HG03469 (cell line): ENCODE results near the gene SH3GL3.

Source experiments
- ATAC-seq: cut with Tn5 transposase; IDR thresholded peaks from one replicate; pipeline ENCODE4 v1.9.1; 2021; ENCODE audit warnings: mild to moderate bottlenecking, moderate library complexity, moderate number of reproducible peaks; ENCODE audit not compliant: unreplicated experiment

Gene SH3GL3

DNA sequence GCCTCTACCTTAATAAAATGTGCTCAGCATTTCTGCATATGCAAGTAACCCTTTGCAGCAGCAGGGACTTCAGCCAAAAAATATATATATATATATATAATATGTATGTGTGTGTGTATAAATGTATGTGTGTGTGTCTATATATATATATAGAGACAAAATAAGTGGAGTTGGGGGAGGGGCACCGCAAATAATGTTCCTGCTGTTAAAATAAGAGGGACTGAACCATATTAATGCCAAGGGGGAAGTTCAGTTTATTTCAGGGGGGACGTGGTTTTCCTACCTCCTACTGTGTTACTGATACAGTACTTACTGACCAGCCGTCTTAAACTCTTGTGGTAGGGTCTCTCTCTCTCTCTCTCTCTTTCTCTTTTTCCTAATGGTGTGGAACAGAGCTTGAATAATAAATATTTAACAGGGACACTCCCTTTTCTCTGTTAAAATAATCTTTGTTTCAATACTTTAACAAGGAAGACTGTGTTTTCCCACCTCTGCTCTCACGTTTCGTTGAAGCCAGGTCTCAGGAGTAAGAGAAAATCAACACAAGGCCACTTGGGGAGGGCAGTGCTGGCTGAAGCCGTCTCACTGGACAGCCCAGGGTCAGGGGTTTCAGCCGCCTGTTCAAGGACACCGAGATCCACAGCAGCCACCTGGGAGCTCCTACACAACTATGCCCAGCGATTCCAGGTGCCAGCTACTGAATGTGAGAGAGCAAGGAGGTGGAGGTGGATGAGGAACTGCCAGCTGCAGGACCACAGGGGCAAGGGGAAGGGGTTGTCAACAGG lies 164.0 kb downstream of the SH3GL3 start:
- ATAC-seq: no peak

DNA sequence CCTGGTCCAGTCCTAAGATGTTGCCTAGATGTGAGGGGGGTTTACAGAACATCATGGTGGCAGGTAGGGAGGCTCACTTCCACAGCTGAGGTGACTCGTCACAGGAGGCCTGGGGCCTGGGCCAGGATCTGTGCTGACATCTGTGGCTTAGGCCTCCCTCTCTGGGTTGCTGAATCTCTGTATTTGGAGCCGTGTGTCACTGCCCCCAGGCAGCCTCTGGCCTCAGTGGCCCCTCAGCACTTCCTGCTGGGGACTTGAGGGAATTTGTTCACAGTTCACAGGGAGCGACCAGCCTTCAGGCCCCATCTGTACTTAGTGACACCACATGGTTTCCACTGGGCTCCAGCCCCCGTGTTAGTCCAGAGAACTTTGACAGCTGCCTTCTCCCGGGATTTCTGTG lies 165.1 kb downstream of the SH3GL3 start:
- no peak for ATAC-seq

DNA sequence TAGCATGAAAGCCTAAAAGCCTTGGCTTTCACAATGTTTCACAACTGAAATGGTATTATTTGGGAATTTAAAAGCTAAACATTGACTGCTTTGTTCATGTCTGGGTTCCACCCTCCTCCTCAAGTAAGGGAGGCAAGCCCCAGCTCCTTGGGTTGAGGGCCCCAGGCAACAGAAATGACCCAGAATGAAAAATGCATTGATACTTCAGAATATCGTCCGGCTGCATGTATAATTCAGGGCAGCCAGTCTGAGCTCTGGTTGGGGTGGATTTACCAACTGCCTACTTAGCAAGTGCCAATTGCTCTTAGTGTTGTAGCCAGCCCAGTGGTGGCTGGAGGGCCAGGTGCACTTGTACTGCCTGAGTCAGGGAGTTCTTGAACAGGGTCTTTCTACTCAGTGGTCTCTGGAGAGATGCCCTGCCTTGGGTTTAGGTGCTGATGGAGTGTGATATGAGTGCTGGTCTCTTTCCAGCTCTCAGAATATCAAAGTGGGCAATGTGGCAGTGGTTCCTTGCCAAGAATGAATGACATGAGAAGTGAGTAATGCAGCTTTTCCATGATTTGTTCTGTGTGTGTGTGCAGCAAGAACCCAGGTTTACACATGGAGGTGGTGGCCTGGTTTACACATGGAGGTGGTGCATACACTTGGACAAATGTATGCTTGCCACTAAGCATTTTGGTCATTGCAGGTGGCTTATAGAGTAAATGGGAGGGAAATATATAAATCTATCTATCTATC lies 165.9 kb downstream of the SH3GL3 start:
- no peak for ATAC-seq

DNA sequence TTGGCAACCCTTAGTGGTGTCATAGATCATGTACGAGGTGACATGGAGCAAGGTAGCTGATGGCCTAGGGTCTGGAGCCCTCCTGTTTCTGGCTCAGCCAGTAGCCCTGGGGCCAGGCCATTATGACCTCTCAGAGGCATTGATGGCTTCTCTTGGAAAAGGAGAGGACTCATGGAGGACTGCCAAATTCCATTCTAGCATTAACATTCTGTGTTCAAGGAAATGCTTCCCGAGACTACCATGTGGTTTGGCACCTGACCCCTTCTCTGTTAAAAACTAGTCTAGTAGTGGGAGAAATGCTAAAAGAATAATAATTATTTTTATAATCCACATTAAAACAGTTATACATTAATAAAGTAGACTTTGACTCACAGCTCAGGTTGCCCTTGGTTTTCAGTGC lies 166.6 kb downstream of the SH3GL3 start:
- no peak for ATAC-seq

DNA sequence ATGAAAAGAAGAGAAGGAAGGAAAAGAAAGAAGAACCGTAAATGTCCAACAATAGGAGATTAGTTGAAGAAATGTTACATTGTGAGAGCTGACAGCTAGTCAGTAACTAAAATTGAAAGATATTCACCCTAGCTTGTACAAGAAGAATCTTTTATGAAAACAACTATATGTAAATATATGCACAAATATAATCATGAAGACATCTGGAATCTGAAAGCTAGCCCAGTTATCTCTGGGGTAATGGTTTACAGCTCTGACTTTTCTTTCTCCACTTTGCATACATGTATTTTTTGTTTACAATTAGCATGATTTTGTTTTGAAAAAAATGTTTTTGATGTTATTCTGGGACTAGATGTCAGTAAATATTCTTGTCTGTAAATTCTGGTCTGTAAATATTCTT lies 169.7 kb downstream of the SH3GL3 start:
- ATAC-seq: no peak

DNA sequence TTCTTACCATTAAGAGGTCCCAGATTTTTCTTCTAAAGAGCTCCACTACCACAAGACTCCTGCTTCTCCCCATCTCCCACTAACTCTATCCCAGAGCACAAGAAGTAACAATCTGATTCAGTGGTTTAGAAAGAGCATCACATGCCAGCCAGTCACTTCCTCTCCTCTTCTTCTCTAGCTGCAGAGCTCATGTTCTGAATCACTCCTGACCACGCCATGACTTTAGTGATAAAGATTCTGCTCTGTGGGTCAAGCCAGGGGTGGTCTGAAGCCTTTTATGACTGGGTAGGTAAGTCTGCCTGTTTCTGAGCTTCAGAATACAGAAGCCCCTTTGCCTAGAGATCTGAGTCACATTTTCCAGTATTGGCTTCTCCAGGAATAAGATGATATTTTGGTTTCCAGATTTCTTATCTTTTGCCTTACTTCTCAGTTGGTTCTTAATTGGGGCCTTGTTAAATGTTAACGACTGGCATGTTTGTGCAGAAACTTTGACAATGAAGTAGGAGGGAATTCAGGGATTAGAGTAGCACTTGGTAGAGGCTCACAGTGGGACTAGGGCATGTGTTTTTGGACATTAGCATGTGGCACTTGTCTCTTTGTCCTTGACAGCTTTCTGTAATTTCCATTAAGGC lies 179.1 kb downstream of the SH3GL3 start:
- no peak for ATAC-seq

DNA sequence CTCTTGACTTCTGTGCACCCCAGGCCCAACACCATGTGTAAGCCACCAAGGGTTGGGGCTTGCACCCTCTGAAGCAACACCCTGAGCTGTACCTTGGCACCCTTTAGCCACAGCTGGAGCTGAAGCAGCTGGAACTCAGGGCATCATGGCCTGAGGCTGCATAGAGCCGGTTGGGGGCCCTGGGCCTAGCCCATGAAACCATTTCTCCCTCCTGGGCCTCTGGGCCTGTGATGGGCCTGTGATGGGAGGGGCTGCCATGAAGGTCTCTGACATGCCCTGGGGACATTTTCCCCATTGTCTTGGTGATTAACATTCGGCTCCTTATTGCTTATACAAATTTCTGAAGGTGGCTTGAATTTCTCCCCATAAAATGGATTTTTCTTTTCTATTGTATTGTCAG lies 184.4 kb downstream of the SH3GL3 start:
- ATAC-seq: no peak

DNA sequence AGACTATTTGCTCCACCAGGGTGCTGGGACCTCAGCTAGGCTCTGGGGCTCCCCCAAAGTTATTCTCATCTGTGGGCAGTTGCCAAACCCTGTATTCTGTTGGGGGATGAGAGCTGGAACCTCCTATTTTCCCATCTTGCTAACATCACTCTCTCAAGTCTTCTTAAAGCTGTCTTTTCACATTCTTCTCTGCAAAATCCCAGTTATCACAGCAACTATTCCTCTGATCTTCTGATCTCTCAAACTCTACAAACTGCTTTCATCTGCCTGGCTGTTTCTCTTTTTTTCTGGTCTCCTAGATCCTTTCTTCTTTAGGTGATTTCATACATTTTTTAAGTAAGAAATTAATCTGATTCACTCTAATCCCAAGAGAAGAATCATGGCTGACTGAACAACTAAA lies 196.1 kb downstream of the SH3GL3 start:
- no peak for ATAC-seq

DNA sequence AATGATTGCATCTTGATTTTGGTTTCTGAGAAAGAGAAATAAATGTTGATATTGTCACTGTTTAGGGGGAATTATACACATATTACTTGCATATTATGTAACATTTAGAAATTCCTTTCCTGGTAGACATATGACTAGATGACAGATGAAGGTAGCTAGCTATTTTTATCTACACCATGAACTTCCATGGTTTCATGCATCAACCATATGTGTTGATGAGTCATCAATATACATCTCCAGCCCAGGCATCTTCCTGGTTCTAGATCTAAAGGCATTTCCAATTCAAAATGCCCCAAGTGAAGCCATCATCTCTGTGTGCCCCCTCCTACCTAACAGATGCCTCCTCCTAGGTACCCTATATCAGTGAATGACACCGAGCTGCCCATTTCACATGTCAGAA lies 197.3 kb downstream of the SH3GL3 start:
- no peak for ATAC-seq

DNA sequence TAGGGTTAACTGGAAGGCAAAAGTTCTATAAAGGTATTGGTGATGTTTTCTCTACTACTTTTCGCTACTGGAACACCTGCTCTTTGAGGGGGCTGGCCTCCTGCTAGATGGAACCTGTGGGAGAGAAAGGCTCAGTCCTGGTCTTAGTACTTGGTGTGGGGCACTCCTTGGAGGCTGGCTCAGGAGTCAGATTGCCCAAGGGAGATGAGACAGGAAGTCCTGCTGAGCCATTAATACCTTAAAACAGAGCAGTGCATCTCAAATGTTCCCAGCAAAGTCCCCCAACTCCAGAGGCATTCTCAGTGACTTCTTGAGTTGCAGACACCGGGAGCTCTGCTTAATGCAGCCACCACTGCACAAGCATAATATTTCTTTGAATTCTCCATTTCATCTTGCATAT lies 203.7 kb downstream of the SH3GL3 start:
- no peak for ATAC-seq

DNA sequence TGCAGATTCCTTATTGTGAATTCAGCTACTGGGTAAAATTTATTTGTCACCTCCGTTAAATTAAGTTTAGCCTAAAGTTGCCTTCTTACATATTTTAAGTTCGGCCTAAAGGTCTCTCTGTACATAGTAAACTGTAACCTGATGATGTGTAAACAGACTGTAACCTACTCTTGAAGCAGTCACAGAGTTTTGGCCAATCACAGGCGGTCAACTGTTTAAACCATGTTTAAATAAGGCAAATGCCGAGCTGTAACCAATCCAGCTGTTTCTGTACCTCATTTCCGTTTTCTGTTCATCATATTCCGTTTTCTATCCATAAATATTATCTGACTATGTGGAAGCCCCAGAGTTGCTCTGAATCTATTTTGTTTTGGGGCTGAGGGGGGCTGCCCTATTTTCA lies 204.4 kb downstream of the SH3GL3 start:
- ATAC-seq: no peak

DNA sequence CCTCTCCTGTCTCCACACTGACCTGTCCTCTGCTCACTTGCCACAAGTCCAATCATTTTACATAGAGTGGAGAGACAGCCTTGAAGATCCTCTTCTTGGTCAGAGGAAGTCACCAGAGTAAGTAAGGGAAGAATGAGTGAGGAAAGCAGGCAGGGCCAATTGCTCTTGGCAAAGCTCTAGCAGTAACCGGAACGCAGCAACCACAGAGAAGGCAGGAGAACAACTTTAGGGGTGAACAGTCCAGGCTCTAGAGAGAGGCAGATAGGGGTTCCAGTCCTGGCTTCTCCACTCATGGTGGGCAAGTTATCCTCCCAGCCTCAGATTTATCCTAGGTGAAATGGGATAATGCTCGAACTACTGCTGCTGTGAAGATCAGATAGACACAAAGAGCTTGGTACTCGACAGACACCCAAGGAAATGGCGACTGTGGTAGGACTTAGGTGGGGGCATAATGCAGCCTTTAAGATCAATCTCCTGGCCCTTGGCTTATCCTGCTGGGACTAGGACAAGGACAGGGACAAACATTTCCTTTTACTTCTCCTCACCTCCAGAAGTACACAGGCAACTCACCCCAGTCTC lies 205.6 kb downstream of the SH3GL3 start:
- no peak for ATAC-seq

DNA sequence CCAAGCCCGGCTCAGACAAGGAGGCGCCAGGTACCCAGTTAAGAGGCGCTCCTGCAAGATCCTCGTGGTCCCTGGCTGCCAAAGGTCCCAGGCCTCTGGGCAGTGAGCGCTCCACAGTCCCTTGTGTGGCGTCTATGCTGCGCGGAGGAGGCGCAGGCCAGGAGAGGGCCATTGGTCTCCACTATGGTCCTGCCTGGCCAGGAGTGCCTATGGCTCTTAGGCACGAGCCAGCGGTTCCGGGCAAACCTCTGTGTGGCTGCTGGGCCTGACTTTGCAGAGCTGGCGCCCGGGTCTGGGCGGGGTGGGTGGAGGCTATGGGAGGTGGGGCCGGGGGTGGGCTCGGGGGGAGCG lies 206.1 kb downstream of the SH3GL3 start:
- ATAC-seq: no peak

DNA sequence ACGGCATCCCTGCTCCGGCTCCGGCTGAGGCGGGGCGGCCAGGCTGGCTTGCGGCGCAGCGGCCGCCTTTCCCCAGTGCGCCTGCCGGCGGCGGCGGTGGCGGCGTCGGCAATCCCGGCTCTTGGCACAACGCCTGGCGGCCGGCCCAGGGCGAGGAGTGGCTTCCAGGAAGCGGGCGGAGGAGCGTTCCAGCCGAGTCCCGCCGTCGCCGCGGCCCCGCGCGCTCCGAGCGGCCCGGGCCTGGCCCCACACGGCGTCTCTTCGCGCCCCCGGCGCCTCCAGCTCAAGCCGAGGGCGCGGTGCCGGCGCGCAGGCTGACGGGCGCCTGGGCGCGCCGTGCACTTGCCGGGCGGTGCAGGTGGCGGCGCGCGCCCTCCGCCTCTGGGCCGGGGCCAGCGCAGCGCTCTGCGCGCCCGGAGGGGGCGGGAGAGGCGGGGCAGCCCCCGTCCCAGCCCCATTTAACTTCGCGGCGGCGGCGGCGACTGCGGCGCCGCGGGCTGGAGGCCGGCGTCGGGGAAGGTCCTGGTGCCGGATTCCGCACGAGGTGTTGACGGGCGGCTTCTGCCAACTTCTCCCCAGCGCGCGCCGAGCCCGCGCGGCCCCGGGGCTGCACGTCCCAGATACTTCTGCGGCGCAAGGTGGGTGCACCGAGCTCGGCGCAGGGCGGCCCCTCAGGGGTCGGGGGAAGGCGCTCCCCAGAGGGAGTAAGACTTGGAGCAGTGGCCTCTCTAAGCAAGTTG lies 206.7 kb downstream of the SH3GL3 start, which contains the start of gene ADAMTSL3:
Gene ADAMTSL3 (plus strand): TSS at position 485 of the 740 bp plus-strand sequence. CDS start 1,639 bp downstream, outside the sequence.
- no peak for ATAC-seq

DNA sequence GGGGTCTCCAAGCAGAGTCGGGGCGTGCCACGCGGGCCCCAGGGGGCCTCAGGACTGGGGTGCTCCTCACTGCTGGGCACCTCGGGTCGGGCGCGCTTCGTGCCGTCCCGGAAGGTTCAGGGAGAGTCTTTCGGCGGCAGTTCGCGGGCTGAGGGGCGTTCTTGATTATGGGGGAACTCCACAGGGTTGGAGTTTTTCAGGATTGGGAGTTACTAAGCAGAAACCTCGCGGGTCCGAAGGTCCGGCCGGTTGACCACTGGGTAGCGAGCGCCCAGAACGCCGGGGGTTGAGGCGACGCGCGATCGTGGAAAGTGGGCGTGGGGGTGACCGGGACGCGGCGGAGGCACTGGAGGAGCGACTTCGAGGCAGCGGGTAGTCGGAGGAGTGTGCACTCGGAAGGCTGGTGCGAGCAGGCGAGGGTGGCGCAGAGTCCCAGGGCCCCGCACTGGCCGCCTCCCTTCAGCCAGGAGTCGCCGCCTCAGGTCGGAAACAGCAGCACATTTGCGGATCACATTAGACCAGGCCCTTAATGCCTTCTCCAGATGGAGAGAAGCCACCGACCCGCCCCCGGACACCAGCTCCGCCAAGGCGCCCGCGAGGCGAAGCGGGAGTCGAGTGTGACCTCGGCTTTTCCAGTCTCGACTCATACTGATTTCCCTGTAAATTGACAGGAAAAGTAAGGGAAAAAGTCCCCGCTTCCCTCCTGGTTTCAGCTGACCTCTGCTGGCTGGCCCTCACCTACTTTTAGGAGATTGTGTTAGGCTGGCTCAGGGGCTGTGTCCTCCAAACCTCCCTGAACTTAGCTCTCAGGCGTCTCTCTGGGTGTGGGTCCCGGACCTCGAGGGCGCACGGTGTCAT lies 207.5 kb downstream of the SH3GL3 start:
- ATAC-seq: no peak

DNA sequence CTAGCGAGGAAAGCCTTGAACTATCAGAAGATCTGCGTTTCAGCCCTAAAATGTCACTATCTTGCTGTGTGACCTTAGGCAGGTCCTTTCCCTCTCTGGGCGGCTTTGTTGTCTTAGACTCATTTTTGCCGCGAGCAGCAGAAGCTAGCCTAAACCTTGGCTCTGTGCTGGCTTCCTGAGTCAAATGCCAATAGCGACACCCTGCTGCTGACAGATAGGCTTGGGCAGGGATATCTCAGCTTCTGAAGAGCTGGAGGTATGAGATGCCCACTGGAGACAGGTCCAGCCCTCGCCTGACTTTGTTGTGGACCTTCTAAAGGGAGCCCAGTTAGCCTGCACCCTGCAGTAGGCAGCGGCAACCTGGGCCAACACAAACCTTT lies 208.1 kb downstream of the SH3GL3 start:
- ATAC-seq: no peak

DNA sequence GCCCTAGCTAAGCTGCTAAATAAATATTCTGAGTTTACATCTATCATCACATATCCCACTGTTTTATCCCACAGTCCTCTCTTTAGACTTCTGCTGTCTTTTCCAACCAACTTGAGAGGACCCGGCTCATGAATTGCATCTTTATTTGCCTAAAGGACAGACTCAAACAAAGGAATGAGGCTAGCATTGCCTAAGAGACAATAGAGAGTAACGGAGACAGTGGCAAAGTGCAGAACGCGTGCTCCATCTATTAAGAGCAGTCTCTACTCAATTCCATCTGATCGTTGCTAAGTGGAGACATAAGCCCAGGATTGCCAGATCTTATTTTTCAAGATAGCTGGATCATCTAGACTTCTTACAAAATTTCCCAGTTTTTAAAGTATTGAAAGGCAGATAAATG lies 209.1 kb downstream of the SH3GL3 start:
- no peak for ATAC-seq

DNA sequence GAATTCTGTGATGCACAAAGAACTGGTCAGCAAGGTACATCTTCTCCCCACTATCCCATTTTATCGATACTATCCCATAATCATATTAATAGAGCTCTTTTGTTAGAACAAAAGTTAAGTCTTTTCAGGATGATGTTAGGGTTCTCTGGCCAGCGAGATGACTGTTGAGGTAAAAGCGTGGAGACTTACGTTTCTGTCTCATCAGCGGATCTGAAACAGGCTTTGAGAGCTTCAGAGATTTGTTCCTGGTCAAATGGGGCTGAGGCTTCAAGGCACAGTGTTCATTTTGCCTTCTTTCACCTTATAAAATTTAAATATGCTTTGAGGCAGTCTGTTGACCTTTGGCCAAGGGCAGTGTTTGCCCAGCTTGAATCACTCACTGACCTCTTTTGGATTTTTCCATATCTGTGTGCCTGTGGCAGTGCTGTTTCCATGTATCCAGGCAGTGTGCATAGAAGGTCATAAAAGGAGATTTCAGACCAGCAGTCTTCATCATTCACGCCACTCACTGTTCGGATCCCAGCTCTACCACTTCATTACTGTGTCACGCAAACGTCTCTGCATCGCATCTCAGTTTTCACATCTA lies 209.9 kb downstream of the SH3GL3 start:
- ATAC-seq: no peak

DNA sequence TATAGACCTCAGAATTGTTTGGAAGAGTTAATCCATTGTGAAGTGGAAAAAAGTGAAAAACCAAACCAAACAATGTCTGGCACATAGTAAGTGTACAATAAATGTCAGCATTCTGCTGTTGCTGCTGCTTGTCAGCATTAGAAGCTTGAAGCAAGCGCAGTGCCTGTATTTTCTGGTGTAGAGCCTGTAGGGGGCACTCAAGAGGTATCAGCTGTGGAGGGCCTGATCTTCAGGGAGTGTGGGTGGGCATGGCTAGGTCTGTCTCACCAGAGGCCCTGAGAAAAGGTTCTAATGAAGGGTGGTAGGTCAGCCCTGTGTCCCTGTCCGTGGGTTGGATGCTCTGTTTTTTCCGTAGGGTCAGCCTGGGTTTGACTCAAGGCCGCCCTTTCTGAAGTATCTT lies 210.4 kb downstream of the SH3GL3 start:
- no peak for ATAC-seq
